ENCODE results near the gene G6PC1.
"Not testable (repeated sequence)": the region's sequence is repeated elsewhere in the genome, so short reads cannot be mapped to it uniquely, and the experiment has no call there.

- not testable (repeated sequence) for TF ChIP-seq CTCF (IDR thresholded peaks at IDR 0.05; ENCODE audit: low read depth, low read length); EZH2phosphoT487 (IDR thresholded peaks at IDR 0.05; ENCODE audit: low read depth)
Observed at GRCh38 chr17:42885806-42886205, 14.8 kb upstream of the G6PC1 start.

Measured in OCI-LY3 (cell line).